Heart right ventricle (tissue), 16 donors: ENCODE data around the gene ANO2. TPM values are rescaled to one million over a fixed set of nuclear protein-coding genes. Genes with fewer than 3 reads are reported as not detected.
A peak's percentile ranks its signal among the peaks of the same experiment; 100 is the strongest.

Source experiments
- ATAC-seq, 8 donors: fragments of 200-7000 bp; cut with Tn5 transposase; one replicate each; pipeline ENCODE4 v1.9.1; 2020; ENCODE audit warnings: mild to moderate bottlenecking in 8 of 8, moderate library complexity in 8 of 8, moderate number of reproducible peaks in 1 of 8
- DNase-seq, 2 donors: peaks; one replicate each; pipeline ENCODE4 v3.0.0-alpha.2; 2020
- H3K27ac ChIP-seq, 10 donors: fragments of 200-600 bp; sonication (generic) in 2 of 10; one replicate each; pipeline versions ENCODE4 v1.5.0 to v1.8.0; 2020 to 2022; ENCODE audit warnings: mild to moderate bottlenecking in 3 of 10
- H3K27me3 ChIP-seq, 7 donors: fragments of 200-600 bp; one replicate each; pipeline ENCODE4 v1.8.0; 2021 to 2022; ENCODE audit warnings: mild to moderate bottlenecking in 2 of 7
- H3K36me3 ChIP-seq, 9 donors: fragments of 200-600 bp; sonication (generic) in 1 of 9; one replicate each; pipeline versions ENCODE4 v1.5.0 to v1.8.0; 2020 to 2022; ENCODE audit warnings: mild to moderate bottlenecking in 2 of 9
- H3K4me1 ChIP-seq, 9 donors: fragments of 200-600 bp; sonication (generic) in 1 of 9; one replicate each; pipeline versions ENCODE4 v1.5.0 to v1.8.0; 2020 to 2022; ENCODE audit warnings: mild to moderate bottlenecking in 4 of 9
- H3K4me3 ChIP-seq, 10 donors: fragments of 200-600 bp; sonication (generic) in 2 of 10; one replicate each; pipeline versions ENCODE4 v1.5.0 to v1.8.0; 2020 to 2022; ENCODE audit warnings: mild to moderate bottlenecking in 7 of 10, moderate library complexity in 2 of 10
- H3K9me3 ChIP-seq, 11 donors: fragments of 200-600 bp in 10 of 11; sonication (generic) in 2 of 11; one replicate each; pipeline versions ENCODE4 v1.5.0 to v1.8.0; 2013 to 2022; ENCODE audit warnings: mild to moderate bottlenecking in 2 of 11, control low read depth in 1 of 11, moderate library complexity in 1 of 11
- WGBS, 2 donors: extraction: QIAGEN DNeasy Blood & Tissue Kit; methylation state at CpG; one replicate each; pipeline ENCODE4 v1.1.7; 2013; ENCODE audit warnings: inconsistent platforms in 1 of 2; 5-methylcytosine and 5-hydroxymethylcytosine counted together
- intact Hi-C, 10 donors: fragments of 100-400 bp; cut with DNase I; formaldehyde crosslinking; loops; one replicate each; pipeline versions ENCODE4 v1.11.1 to v1.14.2; 2022
- polyA plus RNA-seq, 2 donors: library from polyadenylated mRNA; stranded (reverse); fragments of 200-250 nt; gene quantifications; one replicate each; pipeline ENCODE4 v1.2.3, GENCODE V29; 2013
- total RNA-seq, 10 donors: library from RNA; stranded (reverse); fragmentation: NEBNext Ultra II Directional in 3 of 10; extraction: Animal tissue kit (Norgen Biotek cat#: 25700) in 3 of 10; gene quantifications; one replicate each; pipeline versions ENCODE4 v1.2.1 to v1.2.4, GENCODE V29; 2021 to 2023
- TF ChIP-seq, protein P1 (sequence below), 9 donors: fragments of 200-600 bp; sonication (generic) in 2 of 9; IDR thresholded peaks; one replicate each; pipeline versions ENCODE4 v1.5.0 to v1.8.0; 2021 to 2022; ENCODE audit warnings: antibody characterized with exemption in 9 of 9, mild to moderate bottlenecking in 5 of 9, moderate library complexity in 1 of 9
- donor health status: Arrhythmogenic right ventricular cardiomyopathy.
- donor health status: ischemic (EF 13 %, LVEDD 7.1; RV severe dilation, severe dysfunction).
- donor health status: healthy with polysubstance abuse.
- donor health status: DM: no; HTN: yes; CAD: no.
- donor health status: DM: no; HTN: no; CAD: no.
- donor health status: ischemic (EF 25% LVEDD 6.9; RV normal size, moderate dysfunction).
- donor health status: ischemic (EF 25% LVEDD 5.7; RV mildly dilated, moderate dysfunction).
- donor health status: healthy.
- donor health status: DM: yes; HTN: yes; CAD: no.
- donor health status: Ischemic cardiomyopathy.
- donor health status: ischemic (EF 35%, LVEDD 5.7; RV mildly dilated, moderate dysfunction).
- donor health status: nonischemic (EF 11% LVEDD 7.7; RV severe dilation, severe dysfunction).
- donor health status: DM: yes; HTN: yes; CAD: no.
- donor health status: PGD.
- donor health status: ischemic (EF 29% LVEDD 5.4; RV normal size, mild dysfunction).
- donor health status: nonischemic (EF 23%, LVEDD 6.1; RV moderate dilation, normal function).

The ANO2 gene
- total and polyA plus RNA-seq, 12 donors = 4.0 to 15.2 (median 12.0) TPM

DNA sequence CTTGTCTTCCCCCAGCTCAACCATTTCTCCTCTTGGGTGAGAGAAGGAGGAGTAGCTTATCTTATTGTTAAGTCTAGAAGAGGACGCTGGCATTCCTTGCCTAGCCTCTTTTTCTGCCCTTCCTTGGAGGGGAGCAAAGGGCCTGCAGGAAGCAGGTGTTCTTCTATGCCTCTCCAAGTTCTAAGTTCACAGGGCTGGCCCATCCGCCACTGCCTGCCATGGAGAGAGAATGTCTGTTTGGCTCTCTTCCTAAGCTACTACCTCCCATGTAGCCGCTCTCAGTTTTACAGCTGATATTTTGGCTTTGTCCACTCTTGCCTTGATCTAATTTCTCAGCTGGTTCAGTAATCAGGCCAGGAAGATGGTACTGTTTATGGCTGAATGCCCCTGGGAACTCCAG is 312.0 kb downstream of the ANO2 start:
- Histone ChIP-seq H3K4me3 (no peak overlapping the region), H3K27ac (peak overlapping the region in 1 of 10 donors; percentile 38), H3K9me3 (no peaks in the 10 kb centered on the region), H3K36me3 (peaks cover 0 to 6% (median 0%) of the 10 kb centered on the region in 9 donors), H3K4me1 (peaks cover 0 to 23% (median 0%) of the 10 kb centered on the region in 9 donors), H3K27me3 (peaks cover 0 to 23% (median 0%) of the 10 kb centered on the region in 7 donors)
- intact Hi-C loops = no loop called here
- peak in 5 of 8 donors; percentile 27 to 72 (median 57) for ATAC-seq
- WGBS, 2 donors = 64% methylated on average over 3 of the region's 3 CpGs
- TF ChIP-seq, protein P1, sequence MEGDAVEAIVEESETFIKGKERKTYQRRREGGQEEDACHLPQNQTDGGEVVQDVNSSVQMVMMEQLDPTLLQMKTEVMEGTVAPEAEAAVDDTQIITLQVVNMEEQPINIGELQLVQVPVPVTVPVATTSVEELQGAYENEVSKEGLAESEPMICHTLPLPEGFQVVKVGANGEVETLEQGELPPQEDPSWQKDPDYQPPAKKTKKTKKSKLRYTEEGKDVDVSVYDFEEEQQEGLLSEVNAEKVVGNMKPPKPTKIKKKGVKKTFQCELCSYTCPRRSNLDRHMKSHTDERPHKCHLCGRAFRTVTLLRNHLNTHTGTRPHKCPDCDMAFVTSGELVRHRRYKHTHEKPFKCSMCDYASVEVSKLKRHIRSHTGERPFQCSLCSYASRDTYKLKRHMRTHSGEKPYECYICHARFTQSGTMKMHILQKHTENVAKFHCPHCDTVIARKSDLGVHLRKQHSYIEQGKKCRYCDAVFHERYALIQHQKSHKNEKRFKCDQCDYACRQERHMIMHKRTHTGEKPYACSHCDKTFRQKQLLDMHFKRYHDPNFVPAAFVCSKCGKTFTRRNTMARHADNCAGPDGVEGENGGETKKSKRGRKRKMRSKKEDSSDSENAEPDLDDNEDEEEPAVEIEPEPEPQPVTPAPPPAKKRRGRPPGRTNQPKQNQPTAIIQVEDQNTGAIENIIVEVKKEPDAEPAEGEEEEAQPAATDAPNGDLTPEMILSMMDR (IDR thresholded peaks at IDR 0.05) = no peak
- no peak for DNase-seq

DNA sequence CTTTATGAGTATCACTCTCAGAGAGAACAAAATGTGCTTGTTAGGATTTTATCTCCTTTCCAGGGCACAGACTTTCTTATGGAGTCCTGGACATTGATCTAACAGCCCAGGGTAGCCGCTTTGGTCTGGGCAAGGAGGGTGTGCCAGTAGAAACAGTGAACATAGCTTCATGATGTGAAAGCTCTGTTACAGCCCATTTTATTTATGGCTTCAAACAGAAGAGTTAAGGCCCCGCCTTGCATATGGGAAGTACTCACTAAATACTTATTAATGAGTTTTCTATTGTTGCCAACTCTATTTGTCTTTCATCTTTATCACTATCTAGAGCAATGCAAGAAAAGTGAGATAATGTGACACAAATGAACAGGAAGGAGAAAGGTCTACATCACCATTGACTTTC is 312.6 kb downstream of the ANO2 start:
- H3K36me3 ChIP-seq = peaks cover 0 to 6% (median 0%) of the 10 kb centered on the region in 9 donors
- peak overlapping the region in 2 of 10 donors; percentile 20 to 31 for H3K27ac ChIP-seq
- H3K4me3 ChIP-seq = no peak overlapping the region
- WGBS, 2 donors = 90 to 93% methylated on average over 2 of the region's 2 CpGs
- TF ChIP-seq, protein P1 (IDR thresholded peaks at IDR 0.05) = no peak
- ATAC-seq (no peak), DNase-seq (no peak)
- peaks cover 0 to 23% (median 0%) of the 10 kb centered on the region in 9 donors for H3K4me1 ChIP-seq
- intact Hi-C loops = no loop called here
- no peaks in the 10 kb centered on the region for H3K9me3 ChIP-seq
- H3K27me3 ChIP-seq = peaks cover 0 to 22% (median 0%) of the 10 kb centered on the region in 7 donors

DNA sequence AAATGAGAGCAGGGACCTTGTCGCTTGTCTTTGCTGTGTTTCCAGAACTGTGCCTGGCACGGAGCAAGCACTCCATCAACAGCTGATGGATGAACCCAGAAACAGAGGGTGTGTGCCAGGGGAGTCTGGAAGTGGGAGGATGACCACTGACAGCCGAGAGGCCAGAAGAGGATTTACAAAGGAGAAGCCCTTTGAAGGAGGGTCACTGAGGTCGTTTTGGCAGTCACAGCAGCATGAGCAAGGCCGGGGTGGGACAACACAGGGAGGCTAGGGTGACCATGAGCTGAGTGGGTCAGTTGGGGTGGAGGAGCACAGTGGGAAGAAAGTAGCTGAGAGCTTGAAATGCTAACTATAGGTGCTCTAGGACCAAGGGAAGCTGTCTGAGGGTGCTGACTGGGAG is 313.6 kb downstream of the ANO2 start:
- DNase-seq (no peak), ATAC-seq (no peak)
- intact Hi-C loops = no loop called here
- TF ChIP-seq, protein P1 (IDR thresholded peaks at IDR 0.05) = no peak
- Histone ChIP-seq H3K4me3 (no peak overlapping the region), H3K9me3 (no peaks in the 10 kb centered on the region), H3K27ac (no peak overlapping the region), H3K27me3 (peaks cover 0 to 22% (median 0%) of the 10 kb centered on the region in 7 donors), H3K36me3 (peaks cover 0 to 6% (median 0%) of the 10 kb centered on the region in 9 donors), H3K4me1 (peaks cover 0 to 23% (median 0%) of the 10 kb centered on the region in 9 donors)
- WGBS, 2 donors = 72 to 85% methylated on average over 5 of the region's 5 CpGs

DNA sequence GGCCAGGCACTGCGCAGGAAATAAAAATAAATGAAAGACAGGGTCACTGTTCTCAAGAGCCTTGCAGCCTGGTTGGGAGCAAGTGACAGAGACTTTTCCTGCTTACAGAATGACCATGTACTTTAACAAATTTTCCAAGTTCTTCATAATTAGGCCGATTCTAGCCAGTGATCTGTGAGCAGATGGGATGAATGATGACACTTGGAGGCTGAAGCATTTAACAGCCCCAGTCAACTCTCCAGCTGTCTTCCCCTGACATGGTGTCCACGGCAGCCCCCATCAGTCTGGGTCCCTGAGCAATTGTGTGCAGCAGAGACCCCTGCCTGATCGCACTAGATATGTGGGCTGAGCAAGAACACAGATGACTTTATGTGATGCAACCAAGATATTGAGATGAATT is 314.3 kb downstream of the ANO2 start:
- DNase-seq = no peak
- WGBS, 2 donors = 93 to 94% methylated on average over 4 of the region's 4 CpGs
- Histone ChIP-seq H3K4me1 (peaks cover 0 to 27% (median 0%) of the 10 kb centered on the region in 9 donors), H3K27me3 (peaks cover 0 to 19% (median 0%) of the 10 kb centered on the region in 7 donors), H3K9me3 (no peaks in the 10 kb centered on the region), H3K27ac (no peak overlapping the region), H3K36me3 (peaks cover 0 to 6% (median 0%) of the 10 kb centered on the region in 9 donors), H3K4me3 (no peak overlapping the region)
- no peak for ATAC-seq
- TF ChIP-seq, protein P1 (IDR thresholded peaks at IDR 0.05) = no peak
- intact Hi-C loops = no loop called here
